Ascending aorta (tissue), 2 donors: ENCODE data around the gene EIF4ENIF1. TPM values are rescaled to one million over a fixed set of nuclear protein-coding genes. Genes with fewer than 3 reads are reported as not detected.

ENCODE experiments used
- DNase-seq, 2 donors: peaks; one replicate each; pipeline ENCODE4 v3.0.0-alpha.2; 2019; ENCODE audit warnings: low spot score in 2 of 2
- H3K27ac ChIP-seq, 2 donors: fragments of 200-600 bp; sonication (generic); one replicate each; pipeline ENCODE4 v1.5.1; 2016 to 2017; ENCODE audit warnings: mild to moderate bottlenecking in 1 of 2
- H3K27me3 ChIP-seq: fragments of 200-600 bp; sonication (generic); one replicate; pipeline ENCODE4 v1.5.1; 2017
- H3K36me3 ChIP-seq, 2 donors: fragments of 200-600 bp; sonication (generic); one replicate each; pipeline ENCODE4 v1.5.1; 2016
- H3K4me1 ChIP-seq, 2 donors: fragments of 200-600 bp; sonication (generic); one replicate each; pipeline ENCODE4 v1.5.1; 2016 to 2017; ENCODE audit warnings: mild to moderate bottlenecking in 1 of 2
- H3K4me3 ChIP-seq, 2 donors: fragments of 200-600 bp; sonication (generic); one replicate each; pipeline ENCODE4 v1.5.1; 2016 to 2017; ENCODE audit warnings: mild to moderate bottlenecking in 1 of 2
- H3K9me3 ChIP-seq, 2 donors: fragments of 200-600 bp; sonication (generic); one replicate each; pipeline ENCODE4 v1.5.1; 2016
- CTCF ChIP-seq, 3 experiments: fragments of 200-600 bp in 2 of 3; fragments of 450-650 bp in 1 of 3; sonication (generic) in 2 of 3; IDR thresholded peaks; one replicate each; pipeline ENCODE4 v1.5.1; 2016 to 2019; ENCODE audit warnings: antibody characterized with exemption in 3 of 3, mild to moderate bottlenecking in 1 of 3, moderate library complexity in 1 of 3
- intact Hi-C: fragments of 100-400 bp; cut with DNase I; formaldehyde crosslinking; loops from one replicate; pipeline ENCODE4 v1.15.1; 2023
- total RNA-seq: library from RNA; depleted of rRNA; stranded (reverse); fragments of >200 nt; gene quantifications from one replicate; pipeline ENCODE4 v1.1.0, GENCODE V29; 2016

EIF4ENIF1 gene
- total RNA-seq, 1 donor from 2014 or later = 12.7 TPM

GRCh38 chr22:31400023-31400397, 89.6 kb downstream of the EIF4ENIF1 start:
- no peaks in the 10 kb centered on the region for H3K9me3 ChIP-seq
- intact Hi-C loops = no loop called here
- H3K36me3 ChIP-seq = peaks cover 17 to 22% of the 10 kb centered on the region in 2 donors
- no peak for DNase-seq
- peak overlapping the region; percentile 71 to 75 for H3K4me3 ChIP-seq
- H3K27me3 ChIP-seq = no peaks in the 10 kb centered on the region
- H3K27ac ChIP-seq = peak overlapping the region; percentile 54 to 75
- peaks cover 8 to 11% of the 10 kb centered on the region in 2 donors for H3K4me1 ChIP-seq
- TF ChIP-seq CTCF (IDR thresholded peaks at IDR 0.05) = no peak

GRCh38 chr22:31399211-31400022, 90.2 kb downstream of the EIF4ENIF1 start, which contains the start of gene DRG1:
Gene DRG1 (plus strand): TSS chr22:31399604. CDS start chr22:31399684, 80 bp downstream.
- peak; percentile 90 to 98 for DNase-seq
- Histone ChIP-seq H3K27me3 (no peaks in the 10 kb centered on the region), H3K9me3 (no peaks in the 10 kb centered on the region), H3K36me3 (peaks cover 13 to 16% of the 10 kb centered on the region in 2 donors), H3K4me3 (peak within 1 kb of the TSS; percentile 71 to 75), H3K27ac (peak within 1 kb of the TSS; percentile 54 to 75), H3K4me1 (peaks cover 8 to 11% of the 10 kb centered on the region in 2 donors)
- TF ChIP-seq CTCF (IDR thresholded peaks at IDR 0.05) = no peak
- intact Hi-C loops = loop anchor here (1.0 to 2.0 kb wide), 2 partner anchors 53 to 111 kb away; partner anchors contain the start of gene PATZ1

DNA sequence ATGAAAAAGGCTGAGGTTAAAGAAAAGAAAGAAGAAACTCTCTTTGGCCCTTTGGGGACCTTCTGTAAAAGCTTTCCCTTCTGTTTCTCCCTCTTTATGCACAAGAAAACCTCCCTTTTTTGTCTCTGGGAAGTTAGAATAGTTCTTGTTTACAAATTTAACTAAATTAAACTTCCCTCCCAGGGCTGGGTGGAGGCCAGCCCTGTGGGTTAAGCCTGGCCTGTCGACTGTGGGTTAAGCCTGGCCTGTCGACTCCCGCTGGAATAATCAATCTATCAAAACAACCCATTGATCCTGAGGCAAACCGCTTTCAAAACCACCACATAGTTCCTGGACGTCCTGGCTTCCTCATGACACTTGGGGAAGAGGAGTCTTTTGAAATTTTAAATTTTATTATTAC, 91.4 kb downstream of the EIF4ENIF1 start:
- no peak for DNase-seq
- Histone ChIP-seq H3K27ac (no peak overlapping the region), H3K9me3 (no peaks in the 10 kb centered on the region), H3K27me3 (no peaks in the 10 kb centered on the region), H3K36me3 (peaks cover 4 to 8% of the 10 kb centered on the region in 2 donors), H3K4me1 (peaks cover 8 to 11% of the 10 kb centered on the region in 2 donors), H3K4me3 (no peak overlapping the region)
- intact Hi-C loops = loop anchor here (2.0 kb wide), 1 partner anchor 109 kb away; no protein-coding TSS in a partner anchor
- TF ChIP-seq CTCF (IDR thresholded peaks at IDR 0.05) = no peak

DNA sequence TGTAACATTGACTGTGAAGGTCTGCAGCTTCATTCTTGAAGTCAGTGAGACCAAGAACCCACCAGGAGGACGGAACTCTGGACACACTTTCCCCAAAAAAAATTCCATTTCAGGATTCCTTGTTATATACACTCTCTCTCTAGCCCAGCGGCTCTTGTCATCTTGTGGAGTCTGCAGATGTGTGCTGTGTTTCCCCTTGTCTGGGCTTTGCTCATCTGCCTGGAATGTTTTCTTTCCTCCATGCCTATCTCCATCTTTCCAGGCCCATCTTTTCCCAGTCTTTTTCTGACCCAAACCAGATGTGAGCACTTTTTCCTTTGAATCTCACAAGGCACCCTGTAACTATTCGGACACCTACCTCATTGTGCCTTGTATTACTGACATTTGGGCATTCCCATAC, 95.3 kb downstream of the EIF4ENIF1 start:
- Histone ChIP-seq H3K4me1 (peaks cover 0 to 3% of the 10 kb centered on the region in 2 donors), H3K9me3 (no peaks in the 10 kb centered on the region), H3K27me3 (no peaks in the 10 kb centered on the region), H3K36me3 (no peaks in the 10 kb centered on the region), H3K27ac (no peak overlapping the region), H3K4me3 (no peak overlapping the region)
- no peak for TF ChIP-seq CTCF (IDR thresholded peaks at IDR 0.05)
- intact Hi-C loops = no loop called here
- DNase-seq = no peak

DNA sequence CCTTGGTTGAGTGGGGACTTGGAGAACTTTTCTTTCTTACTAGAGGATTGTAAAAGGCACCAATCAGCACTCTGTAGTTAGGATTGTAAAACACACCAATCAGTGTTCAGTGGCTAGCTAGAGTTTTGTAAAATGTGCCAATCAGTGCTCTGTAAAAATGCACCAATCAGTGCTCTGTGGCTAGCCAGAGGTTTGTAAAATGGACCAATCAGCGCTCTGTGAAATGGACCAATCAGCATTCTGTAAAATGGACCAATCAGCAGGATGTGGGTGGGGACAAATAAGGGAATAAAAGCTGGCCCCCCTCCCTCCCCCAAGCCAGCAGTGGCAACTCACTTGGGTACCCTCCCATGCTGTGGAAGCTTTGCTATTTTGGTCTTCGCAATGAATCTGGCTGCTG, 95.7 kb downstream of the EIF4ENIF1 start:
- no peak for TF ChIP-seq CTCF (IDR thresholded peaks at IDR 0.05)
- Histone ChIP-seq H3K27me3 (no peaks in the 10 kb centered on the region), H3K9me3 (no peaks in the 10 kb centered on the region), H3K4me1 (peaks cover 0 to under 1% of the 10 kb centered on the region in 2 donors), H3K27ac (no peak overlapping the region), H3K4me3 (no peak overlapping the region), H3K36me3 (no peaks in the 10 kb centered on the region)
- no peak for DNase-seq
- intact Hi-C loops = no loop called here

Other genes with a start within 250 kb of the EIF4ENIF1 start
- 16.4 TPM for gene PIK3IP1, start 197.4 kb downstream of the EIF4ENIF1 start, total RNA-seq
- 28.9 TPM for gene PATZ1, start 143.5 kb downstream of the EIF4ENIF1 start, total RNA-seq
- 6.9 TPM for gene DRG1, start 90.2 kb downstream of the EIF4ENIF1 start, total RNA-seq
- gene SFI1, start 6.7 kb upstream of the EIF4ENIF1 start, total RNA-seq = 31.0 TPM
- 110 TPM for gene PISD, start 172.4 kb upstream of the EIF4ENIF1 start, total RNA-seq